Esophagus muscularis mucosa (tissue), 4 donors: ENCODE results near the gene HLCS. TPM values are rescaled to one million over a fixed set of nuclear protein-coding genes. Genes with fewer than 3 reads are reported as not detected.
A peak's percentile ranks its signal among the peaks of the same experiment; 100 is the strongest.

Experiments
- DNase-seq: peaks from one replicate; pipeline ENCODE4 v3.0.0-alpha.2; 2017; ENCODE audit errors: extremely low spot score
- H3K27ac ChIP-seq, 4 donors: fragments of 200-600 bp; sonication (generic); replicated peaks in 1 of 4; 1 replicate in 3 of 4; 2 replicates in 1 of 4; pipeline ENCODE4 v1.5.1; 2016 to 2019; ENCODE audit warnings: mild to moderate bottlenecking in 1 of 4
- H3K27me3 ChIP-seq, 4 donors: fragments of 200-600 bp; sonication (generic); one replicate each; pipeline versions ENCODE4 v1.5.1 to v1.6.0; 2016 to 2019
- H3K36me3 ChIP-seq, 4 donors: fragments of 200-600 bp; sonication (generic); one replicate each; pipeline ENCODE4 v1.5.1; 2016 to 2019
- H3K4me1 ChIP-seq, 4 donors: fragments of 200-600 bp; sonication (generic); one replicate each; pipeline ENCODE4 v1.5.1; 2016 to 2019
- H3K4me3 ChIP-seq, 4 donors: fragments of 200-600 bp; sonication (generic); 1 replicate in 2 of 4; 2 replicates in 2 of 4; pipeline ENCODE4 v1.5.1; 2016 to 2019; ENCODE audit warnings: mild to moderate bottlenecking in 4 of 4, moderate library complexity in 1 of 4
- H3K9me3 ChIP-seq, 4 donors: fragments of 200-600 bp; sonication (generic); 1 replicate in 3 of 4; 2 replicates in 1 of 4; pipeline ENCODE4 v1.5.1; 2016 to 2019
- EP300 ChIP-seq: sonication (generic); formaldehyde crosslinking; IDR thresholded peaks from one replicate; pipeline ENCODE4 v1.6.1; 2017; ENCODE audit warnings: antibody characterized with exemption
- POLR2A ChIP-seq: fragments of 450-650 bp; IDR thresholded peaks from one replicate; pipeline ENCODE4 v1.6.1; 2017; ENCODE audit warnings: antibody characterized with exemption, moderate library complexity, mild to moderate bottlenecking, low read depth
- POLR2AphosphoS5 ChIP-seq, 2 donors: sonication (generic); formaldehyde crosslinking; IDR thresholded peaks; one replicate each; pipeline ENCODE4 v1.6.1; 2017; ENCODE audit warnings: antibody characterized with exemption in 2 of 2
- WGBS: methylation state at CpG from one replicate; pipeline ENCODE4 v1.1.5; 2018; 5-methylcytosine and 5-hydroxymethylcytosine counted together
- intact Hi-C: fragments of 100-400 bp; cut with DNase I; formaldehyde crosslinking; loops from one replicate; pipeline ENCODE4 v1.15.1; 2023
- total RNA-seq, 4 donors: library from RNA; depleted of rRNA; stranded (reverse); fragments of >200 nt; gene quantifications; one replicate each; pipeline versions ENCODE4 v1.1.0 to v1.2.1, GENCODE V29; 2016
- TF ChIP-seq, protein P1 (sequence below), 3 experiments: fragments of 200-600 bp in 2 of 3; fragments of 450-650 bp in 1 of 3; sonication (generic) in 2 of 3; IDR thresholded peaks; one replicate each; pipeline ENCODE4 v1.5.1; 2017 to 2019; ENCODE audit warnings: antibody characterized with exemption in 3 of 3, mild to moderate bottlenecking in 2 of 3, moderate library complexity in 1 of 3

The HLCS gene
- total RNA-seq, 4 donors from 2014 or later, result 15.9 to 25.3 (median 22.0) TPM

GRCh38 chr21:36965720-36966065 lies 776 bp downstream of the HLCS start:
- peak overlapping the region; percentile 79 to 91 (median 90) for H3K27ac ChIP-seq
- peak overlapping the region; percentile 73 to 85 (median 79) for H3K4me3 ChIP-seq
- TF ChIP-seq, protein P1, sequence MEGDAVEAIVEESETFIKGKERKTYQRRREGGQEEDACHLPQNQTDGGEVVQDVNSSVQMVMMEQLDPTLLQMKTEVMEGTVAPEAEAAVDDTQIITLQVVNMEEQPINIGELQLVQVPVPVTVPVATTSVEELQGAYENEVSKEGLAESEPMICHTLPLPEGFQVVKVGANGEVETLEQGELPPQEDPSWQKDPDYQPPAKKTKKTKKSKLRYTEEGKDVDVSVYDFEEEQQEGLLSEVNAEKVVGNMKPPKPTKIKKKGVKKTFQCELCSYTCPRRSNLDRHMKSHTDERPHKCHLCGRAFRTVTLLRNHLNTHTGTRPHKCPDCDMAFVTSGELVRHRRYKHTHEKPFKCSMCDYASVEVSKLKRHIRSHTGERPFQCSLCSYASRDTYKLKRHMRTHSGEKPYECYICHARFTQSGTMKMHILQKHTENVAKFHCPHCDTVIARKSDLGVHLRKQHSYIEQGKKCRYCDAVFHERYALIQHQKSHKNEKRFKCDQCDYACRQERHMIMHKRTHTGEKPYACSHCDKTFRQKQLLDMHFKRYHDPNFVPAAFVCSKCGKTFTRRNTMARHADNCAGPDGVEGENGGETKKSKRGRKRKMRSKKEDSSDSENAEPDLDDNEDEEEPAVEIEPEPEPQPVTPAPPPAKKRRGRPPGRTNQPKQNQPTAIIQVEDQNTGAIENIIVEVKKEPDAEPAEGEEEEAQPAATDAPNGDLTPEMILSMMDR (IDR thresholded peaks at IDR 0.05), result no peak
- no peak for TF ChIP-seq EP300
- no peak for TF ChIP-seq POLR2A
- no peak for TF ChIP-seq POLR2AphosphoS5 (IDR thresholded peaks at IDR 0.05)
- no peaks in the 10 kb centered on the region for H3K9me3 ChIP-seq
- no peak for DNase-seq
- WGBS, result 60% methylated on average over 10 of the region's 10 CpGs
- intact Hi-C loops, result loop anchor here (2.0 to 10.0 kb wide), 2 partner anchors 25 to 109 kb away; partner anchors contain the start of genes PIGP and TTC3
- H3K36me3 ChIP-seq, result peaks cover 0 to 9% (median 7%) of the 10 kb centered on the region in 4 donors
- no peaks in the 10 kb centered on the region for H3K27me3 ChIP-seq
- H3K4me1 ChIP-seq, result peaks cover 0 to 20% (median 15%) of the 10 kb centered on the region in 4 donors

GRCh38 chr21:36964827-36965719 lies 1.4 kb downstream of the HLCS start:
- Histone ChIP-seq H3K4me3 (peak overlapping the region in 2 of 4 donors; percentile 73 to 85), H3K4me1 (peaks cover 0 to 20% (median 15%) of the 10 kb centered on the region in 4 donors), H3K27ac (no peak overlapping the region), H3K27me3 (no peaks in the 10 kb centered on the region), H3K36me3 (peaks cover 0 to 15% (median 11%) of the 10 kb centered on the region in 4 donors), H3K9me3 (no peaks in the 10 kb centered on the region)
- no peak for DNase-seq
- intact Hi-C loops, result loop anchor here (10.0 kb wide), 1 partner anchor 110 kb away; the partner anchor contains the start of genes PIGP and TTC3
- WGBS, result 84% methylated on average over 8 of the region's 8 CpGs
- TF ChIP-seq, protein P1 (IDR thresholded peaks at IDR 0.05), result no peak
- TF ChIP-seq EP300, result no peak
- no peak for TF ChIP-seq POLR2A
- TF ChIP-seq POLR2AphosphoS5 (IDR thresholded peaks at IDR 0.05), result no peak

DNA sequence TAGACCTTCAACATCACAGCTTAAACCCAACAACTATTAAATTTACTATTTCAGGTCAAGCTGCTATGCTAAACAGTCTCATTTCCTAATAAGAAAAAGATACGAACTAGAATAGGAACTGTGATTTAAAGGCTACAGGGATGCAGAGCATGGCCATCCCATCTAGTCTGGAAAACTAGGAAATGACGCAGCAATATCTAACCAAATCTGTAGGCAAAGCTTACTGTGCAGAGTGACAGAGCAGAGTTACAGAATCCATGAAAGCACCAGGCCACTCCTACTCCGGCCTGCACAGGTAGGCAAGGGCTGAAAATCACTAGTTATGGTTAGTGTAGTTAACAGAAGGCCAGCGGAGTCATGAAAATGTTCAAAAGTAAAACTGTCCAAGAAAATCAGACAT lies 2.1 kb downstream of the HLCS start:
- intact Hi-C loops, result loop anchor here (10.0 kb wide), 1 partner anchor 110 kb away; the partner anchor contains the start of genes PIGP and TTC3
- Histone ChIP-seq H3K36me3 (peaks cover 0 to 22% (median 14%) of the 10 kb centered on the region in 4 donors), H3K27me3 (no peaks in the 10 kb centered on the region), H3K9me3 (no peaks in the 10 kb centered on the region), H3K27ac (no peak overlapping the region), H3K4me3 (no peak overlapping the region), H3K4me1 (peaks cover 0 to 20% (median 15%) of the 10 kb centered on the region in 4 donors)
- 90% methylated on average over 4 of the region's 4 CpGs for WGBS
- no peak for DNase-seq
- TF ChIP-seq POLR2AphosphoS5 (IDR thresholded peaks at IDR 0.05) (no peak), POLR2A (no peak), EP300 (no peak)
- TF ChIP-seq, protein P1 (IDR thresholded peaks at IDR 0.05), result no peak

- DNase-seq, result no peak
- Histone ChIP-seq H3K4me1 (peaks cover 0 to 17% (median 12%) of the 10 kb centered on the region in 4 donors), H3K27ac (no peak overlapping the region), H3K4me3 (no peak overlapping the region), H3K27me3 (no peaks in the 10 kb centered on the region), H3K36me3 (peaks cover 0 to 39% (median 21%) of the 10 kb centered on the region in 4 donors), H3K9me3 (no peaks in the 10 kb centered on the region)
- intact Hi-C loops, result loop anchor here (10.0 kb wide), 1 partner anchor 113 kb away; the partner anchor contains the start of genes PIGP and TTC3
- WGBS, result 89% methylated on average over 11 of the region's 11 CpGs
- TF ChIP-seq, protein P1 (IDR thresholded peaks at IDR 0.05), result no peak
- TF ChIP-seq POLR2A, result no peak
Measured at GRCh38 chr21:36962098-36962780, 4.2 kb downstream of the HLCS start.
